HG03460 (cell line): ENCODE results near the gene CDH6.

Experiments
- ATAC-seq: cut with Tn5 transposase; IDR thresholded peaks from one replicate; pipeline ENCODE4 v1.9.1; 2021; ENCODE audit not compliant: unreplicated experiment

Gene CDH6

GRCh38 chr5:31244921-31245320 lies 51.4 kb downstream of the CDH6 start:
- no peak for ATAC-seq

DNA sequence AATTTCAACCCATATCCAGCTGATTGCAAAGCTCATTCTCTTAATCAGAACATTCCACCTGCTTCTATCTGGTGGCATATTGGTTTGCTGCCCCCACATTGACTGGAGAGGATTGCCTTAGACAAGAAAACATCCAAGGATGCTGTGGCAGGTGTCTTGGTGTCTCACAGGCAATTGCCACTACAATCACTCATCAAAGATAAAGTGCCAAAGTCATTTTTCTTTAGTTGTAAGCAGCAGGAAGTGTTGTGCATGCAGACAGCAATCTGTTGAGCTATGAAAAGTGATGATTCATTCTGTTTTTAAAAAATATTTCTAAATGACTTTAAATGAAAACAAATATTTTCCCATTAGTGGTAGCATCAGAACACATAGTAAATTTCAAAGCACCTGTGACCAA lies 53.9 kb downstream of the CDH6 start:
- ATAC-seq = no peak

- no peak for ATAC-seq
Observed at GRCh38 chr5:31250201-31250600, 56.7 kb downstream of the CDH6 start.

GRCh38 chr5:31251032-31251431 lies 57.5 kb downstream of the CDH6 start:
- ATAC-seq = no peak

- ATAC-seq = no peak
Observed at GRCh38 chr5:31255041-31255440, 61.6 kb downstream of the CDH6 start.

DNA sequence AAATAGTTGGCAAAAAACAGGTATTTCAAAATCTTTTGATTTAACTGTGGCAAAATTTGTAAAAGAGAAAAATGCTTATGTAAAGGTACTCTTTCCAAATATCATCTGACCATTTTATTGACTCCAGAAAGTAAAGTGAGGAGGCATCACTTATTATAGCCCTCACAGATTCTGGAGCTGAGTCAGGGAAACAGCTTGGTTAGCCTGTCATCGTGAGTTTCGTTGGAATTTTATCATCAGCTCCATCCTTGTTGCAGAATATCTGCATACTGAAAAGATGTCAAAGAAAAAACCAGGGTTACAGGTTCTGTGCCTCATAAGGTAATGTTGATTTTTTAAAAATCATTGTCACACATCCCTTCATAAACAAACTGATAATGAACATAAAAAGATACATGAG lies 74.8 kb downstream of the CDH6 start:
- ATAC-seq = no peak

GRCh38 chr5:31268686-31269085 lies 75.2 kb downstream of the CDH6 start:
- ATAC-seq = no peak

- ATAC-seq = no peak
Observed at GRCh38 chr5:31269259-31269658, 75.8 kb downstream of the CDH6 start.

DNA sequence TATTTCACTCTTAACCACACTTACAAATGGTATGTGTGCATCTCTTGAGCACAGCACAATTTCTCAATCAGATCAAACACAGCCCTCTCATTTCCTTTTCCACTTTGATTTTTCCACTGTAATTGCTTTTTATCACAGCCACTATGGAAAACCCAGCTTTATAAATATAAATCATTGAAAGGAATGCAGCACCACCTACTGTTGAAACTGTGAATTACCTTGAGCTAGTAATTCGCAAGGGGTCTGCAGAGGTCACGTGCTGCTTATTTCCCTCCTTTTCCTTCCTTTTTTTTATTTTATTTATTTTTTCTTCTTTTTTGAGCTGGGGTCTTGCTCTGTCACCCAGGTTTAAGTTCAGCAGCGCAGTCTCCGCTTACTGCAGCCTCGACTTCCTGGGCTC lies 76.9 kb downstream of the CDH6 start:
- no peak for ATAC-seq

- no peak for ATAC-seq
Observed at GRCh38 chr5:31271567-31271966, 78.1 kb downstream of the CDH6 start.

GRCh38 chr5:31273161-31273560 lies 79.7 kb downstream of the CDH6 start:
- no peak for ATAC-seq

GRCh38 chr5:31273631-31274378 lies 80.3 kb downstream of the CDH6 start:
- no peak for ATAC-seq

DNA sequence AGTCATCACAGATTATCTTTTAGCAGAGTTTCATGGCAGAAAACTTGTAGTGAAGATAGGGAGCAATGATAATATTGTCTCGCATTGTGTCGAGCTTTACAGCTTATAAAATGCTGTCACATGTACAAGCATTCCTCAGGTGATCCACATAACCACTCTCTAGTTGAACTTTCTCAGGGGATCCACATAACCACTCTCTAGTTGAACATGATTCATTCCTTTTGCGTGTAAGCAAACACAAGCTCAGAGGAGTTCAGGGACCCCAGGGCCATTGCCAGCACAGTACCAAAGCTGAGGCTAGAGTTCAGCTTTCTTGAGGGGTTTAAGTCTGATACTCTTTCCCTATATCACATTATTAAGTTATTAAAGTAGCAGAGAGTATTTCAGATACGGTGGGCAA lies 86.7 kb downstream of the CDH6 start:
- no peak for ATAC-seq

- no peak for ATAC-seq
Observed at GRCh38 chr5:31283326-31283725, 89.8 kb downstream of the CDH6 start.

GRCh38 chr5:31285025-31285424 lies 91.5 kb downstream of the CDH6 start:
- no peak for ATAC-seq

DNA sequence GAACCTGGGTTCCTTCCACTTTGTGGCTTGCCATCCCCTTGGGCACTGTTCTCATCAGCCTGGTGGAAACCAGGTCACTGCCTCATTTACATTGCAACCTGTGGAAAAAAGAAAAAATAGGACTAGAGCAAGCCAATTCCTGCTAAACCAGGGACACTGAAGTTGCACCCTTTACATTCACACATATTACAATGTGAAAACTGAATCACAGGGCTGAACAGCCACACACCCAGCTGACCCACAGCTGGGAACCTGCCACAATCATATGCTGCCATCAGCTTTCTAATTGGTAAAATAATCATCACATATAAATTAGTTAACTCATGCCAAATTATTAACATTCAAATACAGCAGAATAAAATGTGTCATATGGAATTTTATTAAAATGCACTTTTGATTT lies 94.5 kb downstream of the CDH6 start:
- no peak for ATAC-seq

DNA sequence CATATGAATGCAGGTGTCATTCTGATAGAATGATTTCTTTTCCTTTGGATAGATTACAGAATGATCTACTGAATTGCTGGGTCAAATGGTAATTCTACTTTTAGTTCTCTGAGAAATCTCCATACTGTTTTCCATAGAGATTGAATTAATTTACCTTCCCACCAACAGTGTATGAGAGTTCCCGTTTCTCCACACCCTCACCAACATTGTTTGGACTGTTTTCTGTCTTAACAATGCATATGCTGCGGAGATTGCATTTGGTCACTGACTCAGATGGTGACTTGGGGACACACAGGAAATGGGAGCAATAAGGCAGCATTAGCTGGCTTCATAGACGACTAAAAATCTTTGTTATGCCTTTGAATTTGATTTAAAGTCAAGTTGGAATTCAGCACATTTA lies 95.9 kb downstream of the CDH6 start:
- no peak for ATAC-seq

DNA sequence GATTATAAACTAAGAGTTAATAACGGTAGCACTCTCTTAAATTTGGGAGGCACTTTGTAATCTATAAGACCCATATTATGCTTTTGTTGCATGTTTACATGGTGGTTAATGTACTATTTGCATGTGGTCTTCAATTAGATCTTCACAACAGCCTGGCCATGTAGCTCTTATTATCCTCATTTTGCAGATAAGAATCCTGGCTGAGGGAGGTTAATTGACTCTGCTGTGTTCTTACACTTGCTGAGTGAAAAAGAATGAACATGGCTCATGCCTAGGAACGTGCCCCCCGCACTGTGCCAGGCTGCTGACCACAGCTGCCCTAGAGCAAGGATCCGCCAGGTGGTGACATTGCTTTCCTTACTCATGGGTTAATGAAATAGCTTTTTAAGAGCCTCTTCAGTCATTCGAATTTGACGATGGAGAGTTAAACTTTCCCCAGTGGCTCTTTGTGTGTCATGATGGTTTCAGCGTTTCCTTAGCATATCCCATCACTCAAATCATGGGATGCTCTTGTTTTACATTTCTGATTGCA lies 97.9 kb downstream of the CDH6 start:
- ATAC-seq = no peak

GRCh38 chr5:31300501-31300900 lies 107.0 kb downstream of the CDH6 start:
- ATAC-seq = no peak

DNA sequence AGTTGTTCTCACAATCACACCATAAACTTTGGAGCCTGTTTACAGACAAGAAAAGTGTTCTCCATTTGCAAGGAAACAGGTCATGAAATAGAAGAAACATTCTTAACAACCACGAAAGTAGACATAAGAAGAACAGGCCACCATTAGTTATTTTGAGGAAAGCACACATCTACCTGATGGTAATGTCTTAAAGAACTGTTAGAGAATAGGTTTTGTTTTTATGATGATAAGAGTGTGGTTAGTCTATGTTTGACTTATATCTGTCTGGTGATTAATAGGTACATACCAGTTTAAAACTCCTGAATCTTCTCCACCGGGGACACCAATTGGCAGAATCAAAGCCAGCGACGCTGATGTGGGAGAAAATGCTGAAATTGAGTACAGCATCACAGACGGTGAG lies 108.3 kb downstream of the CDH6 start:
- no peak for ATAC-seq

DNA sequence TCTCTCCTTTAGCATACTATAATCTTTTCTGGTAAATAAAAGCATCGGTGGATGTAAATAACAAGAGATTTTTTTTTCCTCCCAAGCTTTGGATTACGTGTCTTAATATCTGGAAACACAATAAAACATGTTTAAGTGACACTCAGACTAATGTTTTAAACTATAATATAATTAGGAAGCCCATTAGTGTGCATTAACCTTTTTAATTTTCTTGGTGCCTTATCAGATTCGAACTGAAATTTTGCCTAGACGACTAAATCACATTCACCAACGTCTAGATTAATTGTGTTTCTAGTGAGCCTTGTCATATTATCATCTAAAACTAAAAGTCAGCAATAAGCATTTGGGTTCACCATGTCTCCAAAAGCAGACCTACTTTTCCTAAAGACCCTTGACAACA lies 110.2 kb downstream of the CDH6 start:
- ATAC-seq = no peak

DNA sequence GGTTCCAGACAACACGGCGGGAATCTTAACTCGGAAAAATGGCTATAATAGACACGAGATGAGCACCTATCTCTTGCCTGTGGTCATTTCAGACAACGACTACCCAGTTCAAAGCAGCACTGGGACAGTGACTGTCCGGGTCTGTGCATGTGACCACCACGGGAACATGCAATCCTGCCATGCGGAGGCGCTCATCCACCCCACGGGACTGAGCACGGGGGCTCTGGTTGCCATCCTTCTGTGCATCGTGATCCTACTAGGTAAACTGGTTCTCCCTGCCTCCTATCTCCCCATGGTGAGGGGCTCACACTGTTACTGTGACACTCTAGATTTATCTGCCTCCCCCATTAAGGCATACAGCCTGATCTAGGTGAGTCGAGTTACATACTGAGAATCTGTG lies 124.2 kb downstream of the CDH6 start:
- ATAC-seq = no peak

- ATAC-seq = no peak
Observed at GRCh38 chr5:31319335-31319734, 125.8 kb downstream of the CDH6 start.
